HG02571 (cell line): Measurements from ENCODE around the gene CDK13.
"Not testable (repeated sequence)": the region's sequence is repeated elsewhere in the genome, so short reads cannot be mapped to it uniquely, and the experiment has no call there.

Source experiments
- ATAC-seq: cut with Tn5 transposase; IDR thresholded peaks from one replicate; pipeline ENCODE4 v1.9.1; 2021; ENCODE audit warnings: mild to moderate bottlenecking, moderate library complexity; ENCODE audit not compliant: unreplicated experiment

The CDK13 gene

GRCh38 chr7:39949971-39950472, at the start of gene CDK13:
Gene CDK13 (plus strand): TSS chr7:39950256. CDS start chr7:39950642, 386 bp downstream.
- peak; percentile 34 for ATAC-seq

GRCh38 chr7:39904077-39904486, 46.0 kb upstream of the CDK13 start:
- ATAC-seq: no peak

- no peak for ATAC-seq
These were observed 41.9 kb upstream of the CDK13 start for GRCh38 chr7:39908141-39908540.

- no peak for ATAC-seq
These were observed 41.1 kb upstream of the CDK13 start for GRCh38 chr7:39908973-39909372.

GRCh38 chr7:39909526-39909925, 40.5 kb upstream of the CDK13 start:
- ATAC-seq: no peak

GRCh38 chr7:39910108-39910869, 39.8 kb upstream of the CDK13 start:
- ATAC-seq: no peak

- no peak for ATAC-seq
These were observed 38.9 kb upstream of the CDK13 start for GRCh38 chr7:39911167-39911566.

- ATAC-seq: not testable (repeated sequence)
These were observed 34.2 kb upstream of the CDK13 start for GRCh38 chr7:39915847-39916246.

- no peak for ATAC-seq
These were observed 30.4 kb upstream of the CDK13 start for GRCh38 chr7:39919646-39920045.

- ATAC-seq: no peak
These were observed 28.4 kb upstream of the CDK13 start for GRCh38 chr7:39921506-39922175.

- ATAC-seq: no peak
These were observed 27.5 kb upstream of the CDK13 start for GRCh38 chr7:39922580-39922979.

GRCh38 chr7:39923091-39923490, 27.0 kb upstream of the CDK13 start:
- ATAC-seq: no peak

GRCh38 chr7:39924122-39924521, 25.9 kb upstream of the CDK13 start:
- no peak for ATAC-seq

GRCh38 chr7:39926111-39926510, 23.9 kb upstream of the CDK13 start:
- no peak for ATAC-seq

- ATAC-seq: no peak
These were observed 23.0 kb upstream of the CDK13 start for GRCh38 chr7:39927018-39927417.

- no peak for ATAC-seq
These were observed 15.9 kb upstream of the CDK13 start for GRCh38 chr7:39934132-39934531.

GRCh38 chr7:39936761-39937160, 13.3 kb upstream of the CDK13 start:
- no peak for ATAC-seq

- no peak for ATAC-seq
These were observed 12.5 kb upstream of the CDK13 start for GRCh38 chr7:39937366-39938153.

GRCh38 chr7:39942883-39943282, 7.2 kb upstream of the CDK13 start:
- ATAC-seq: no peak

- no peak for ATAC-seq
These were observed 3.4 kb upstream of the CDK13 start for GRCh38 chr7:39946693-39947092.

- ATAC-seq: no peak
These were observed 1.6 kb upstream of the CDK13 start for GRCh38 chr7:39948375-39948955.
